Middle frontal gyrus (tissue), 1 donor: ENCODE data around the gene FBXO10.

ENCODE experiments used
- DNase-seq: peaks from one replicate; pipeline ENCODE4 v3.0.0-alpha.2; 2015; ENCODE audit warnings: low spot score; ENCODE audit errors: extremely low spot score

Gene FBXO10

DNA sequence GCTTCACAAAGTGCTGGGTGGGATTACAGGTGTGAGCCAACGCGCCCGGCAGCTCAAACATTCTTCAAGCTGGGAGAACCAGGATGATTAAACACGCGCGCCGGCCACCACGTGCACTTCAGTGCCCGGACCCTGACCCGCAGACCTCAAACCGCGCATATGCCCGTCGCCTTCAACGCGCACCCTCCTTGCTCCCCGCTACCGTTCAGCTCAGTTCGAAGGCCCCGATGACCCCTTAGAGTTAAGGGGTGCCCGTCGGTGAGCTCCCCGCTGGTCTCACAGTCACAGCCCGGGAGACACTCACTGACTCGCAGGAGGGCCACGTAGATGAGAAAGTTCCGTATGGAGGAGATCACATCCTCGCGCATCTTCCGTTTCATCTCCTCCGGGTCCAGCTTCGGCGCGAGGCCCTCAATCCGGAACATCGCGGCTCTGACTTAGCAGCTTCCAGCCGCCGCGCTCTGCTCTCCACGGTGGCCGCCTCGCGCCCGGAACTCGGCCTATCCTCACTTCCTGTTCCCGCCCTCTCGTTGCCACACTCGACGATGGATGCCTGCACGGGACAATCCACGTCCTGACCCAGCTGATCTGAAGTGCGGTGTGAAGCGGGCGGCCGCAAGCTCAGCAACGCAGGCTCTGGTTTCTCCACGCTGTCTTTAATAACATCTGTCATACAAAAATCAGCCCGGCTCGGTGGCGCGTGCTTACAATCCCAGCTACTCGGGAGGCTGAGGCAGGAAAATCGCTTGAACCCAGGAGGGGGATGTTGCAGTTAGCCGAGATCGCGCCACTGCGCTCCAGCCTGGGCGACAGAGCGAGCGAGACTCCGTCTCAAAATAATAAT lies 16.1 kb upstream of the FBXO10 start, which contains the start of gene TOMM5:
Gene TOMM5 (minus strand): TSS at position 490 of the 844 bp plus-strand sequence. CDS start 65 bp downstream, at position 425.
- DNase-seq, result peak; percentile 87

DNA sequence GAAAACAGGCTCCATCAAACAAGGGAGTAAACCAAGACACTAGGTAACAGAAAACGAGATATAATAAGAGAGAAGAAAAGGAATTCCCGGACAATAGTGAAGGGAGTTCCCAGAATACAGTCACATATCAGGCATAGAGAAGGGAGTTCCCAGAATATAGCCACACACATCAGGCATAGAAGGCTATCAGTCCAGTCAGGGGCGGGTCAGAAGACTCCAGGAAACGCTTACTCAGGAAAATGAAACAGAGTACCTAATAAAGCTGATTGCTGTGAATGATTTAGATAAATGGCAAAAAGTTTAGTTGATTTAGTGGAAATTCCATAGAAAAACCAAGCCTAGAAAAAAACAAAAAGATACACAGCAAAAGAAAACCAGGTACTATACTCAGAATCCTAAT lies 11.3 kb upstream of the FBXO10 start:
- DNase-seq, result no peak

DNA sequence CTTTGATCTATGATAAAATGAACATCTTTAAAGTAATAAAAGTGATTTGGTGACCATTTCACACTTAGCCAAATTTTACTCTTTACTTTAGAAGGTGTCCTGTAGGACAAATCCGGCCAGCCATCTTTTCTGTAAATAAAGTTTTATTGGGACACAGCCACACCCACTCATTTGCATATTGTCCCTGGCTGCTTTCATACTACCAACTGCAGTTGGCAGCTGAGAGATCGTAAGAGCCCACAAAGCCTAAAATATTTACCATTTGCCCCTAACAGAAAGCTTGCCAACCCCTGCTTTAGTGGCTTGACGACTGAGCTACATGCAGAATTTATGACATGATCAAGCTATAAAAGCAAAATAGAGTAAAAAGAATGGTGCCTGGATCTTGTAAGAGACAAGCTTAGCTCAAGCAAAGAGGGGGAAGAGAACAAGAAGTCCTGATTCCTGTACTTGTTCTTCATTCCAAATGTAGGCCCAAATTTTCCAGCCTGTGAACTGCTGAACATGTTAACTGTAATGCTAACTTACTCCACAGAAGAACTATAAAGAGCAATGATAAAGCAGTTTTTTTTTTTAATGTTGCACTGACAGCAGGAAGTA lies 7.4 kb upstream of the FBXO10 start:
- no peak for DNase-seq

DNA sequence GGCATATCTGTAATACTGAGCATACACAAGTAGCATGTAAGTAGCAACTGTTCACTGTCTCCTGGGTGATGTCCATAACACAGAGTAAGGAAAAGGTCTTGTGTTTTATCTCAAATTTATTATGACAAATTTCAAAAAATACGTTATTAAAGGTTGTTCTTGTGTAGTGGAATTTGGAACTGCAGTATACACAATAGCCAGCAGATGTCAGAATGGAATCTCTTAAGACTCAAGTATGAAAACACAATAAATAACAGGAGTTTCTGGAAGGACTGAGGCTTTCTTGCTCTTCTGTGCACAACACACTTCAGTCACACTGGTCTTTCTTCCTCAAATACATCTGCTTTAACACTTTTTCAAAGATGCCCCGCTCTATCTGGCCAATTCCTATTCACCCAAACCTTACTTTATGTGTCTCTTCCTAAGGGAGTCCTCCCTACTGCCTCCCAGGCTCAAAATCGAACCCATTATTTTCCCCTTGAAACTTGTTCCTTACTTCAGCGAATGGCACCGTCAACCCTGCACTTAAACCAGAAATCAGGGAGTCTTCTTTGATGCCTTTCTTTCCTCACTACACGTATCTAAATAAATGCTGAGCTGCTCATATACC lies 6.5 kb upstream of the FBXO10 start:
- DNase-seq, result peak; percentile 62

DNA sequence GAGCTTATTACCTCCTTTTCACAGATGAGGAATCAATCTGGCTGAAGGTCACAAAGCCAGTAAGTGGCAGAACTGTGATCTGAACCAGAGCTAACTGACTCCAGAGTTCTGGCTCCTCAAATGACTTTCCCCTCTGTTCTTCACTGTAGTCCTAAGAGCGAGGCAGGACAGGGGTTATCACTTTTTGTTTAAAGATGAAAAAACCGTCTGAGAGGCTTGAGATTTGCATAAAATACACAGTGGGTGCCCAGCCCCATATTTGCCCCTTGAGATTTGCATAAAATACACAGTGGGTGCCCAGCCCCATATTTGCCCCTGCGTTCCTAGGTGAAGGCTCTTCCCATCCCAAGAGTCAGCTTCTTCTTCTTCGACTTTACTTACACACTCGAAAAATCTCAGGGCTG lies 667 bp downstream of the FBXO10 start:
- no peak for DNase-seq

DNA sequence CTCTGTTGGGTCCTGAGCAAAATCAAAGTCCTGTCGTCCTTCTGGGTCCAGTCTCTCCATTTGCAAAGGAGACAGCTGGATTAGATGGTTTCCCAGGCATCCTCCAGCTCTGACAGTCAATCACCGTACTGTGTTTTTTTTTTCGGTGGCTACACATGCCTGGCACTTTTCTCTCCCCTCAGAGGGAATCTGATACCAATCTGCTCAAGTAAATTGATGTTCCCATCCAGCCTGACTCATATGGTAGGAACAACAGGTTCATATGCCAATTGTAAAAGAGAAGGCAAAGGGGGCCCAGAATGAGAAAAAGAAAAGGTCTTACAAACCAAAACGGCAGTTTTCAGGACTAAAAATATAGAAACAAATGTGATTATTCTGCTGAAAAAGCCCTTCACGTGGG lies 1.2 kb downstream of the FBXO10 start:
- no peak for DNase-seq

DNA sequence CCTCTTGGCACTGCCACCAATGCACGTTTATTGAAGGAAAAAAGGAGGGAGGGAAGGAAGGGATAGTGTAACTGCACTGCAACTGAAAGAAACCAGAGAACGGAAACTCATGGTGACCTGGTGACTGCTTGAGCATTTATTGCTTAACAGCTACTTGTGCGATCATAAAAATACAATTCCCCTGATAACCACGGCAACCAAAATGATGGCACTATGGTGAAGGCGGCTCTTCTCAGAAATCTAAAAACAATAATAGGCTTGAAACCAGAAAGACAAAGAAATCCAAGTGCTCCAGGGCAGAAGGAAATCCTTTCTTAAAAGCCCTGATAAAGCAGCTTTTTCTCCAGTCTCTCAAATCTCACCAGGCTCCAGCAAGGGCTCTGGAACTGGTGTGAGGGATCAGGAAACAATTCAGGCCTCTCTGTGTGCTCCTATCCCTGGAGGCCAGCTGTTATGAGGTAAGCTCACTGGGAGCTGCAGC lies 1.9 kb downstream of the FBXO10 start:
- DNase-seq, result no peak

DNA sequence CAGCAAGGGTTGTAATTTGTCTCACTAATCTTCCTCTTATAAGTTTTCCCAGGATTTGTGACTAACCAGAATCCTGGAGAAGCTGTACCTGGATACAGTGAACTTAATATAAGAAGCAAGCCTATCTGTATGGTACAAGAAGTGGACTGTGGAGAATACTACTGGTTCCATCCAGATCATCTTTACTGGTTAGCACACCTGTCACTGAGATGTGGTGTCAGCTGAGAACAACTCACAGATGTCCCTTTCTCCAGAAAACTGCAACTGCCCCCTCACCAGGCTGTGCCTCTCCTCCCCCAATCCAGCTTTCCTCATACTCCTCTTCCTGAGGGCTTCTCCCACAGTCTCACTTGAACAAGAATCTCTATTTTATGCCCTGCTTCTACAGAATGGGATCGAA lies 4.9 kb downstream of the FBXO10 start:
- no peak for DNase-seq

DNA sequence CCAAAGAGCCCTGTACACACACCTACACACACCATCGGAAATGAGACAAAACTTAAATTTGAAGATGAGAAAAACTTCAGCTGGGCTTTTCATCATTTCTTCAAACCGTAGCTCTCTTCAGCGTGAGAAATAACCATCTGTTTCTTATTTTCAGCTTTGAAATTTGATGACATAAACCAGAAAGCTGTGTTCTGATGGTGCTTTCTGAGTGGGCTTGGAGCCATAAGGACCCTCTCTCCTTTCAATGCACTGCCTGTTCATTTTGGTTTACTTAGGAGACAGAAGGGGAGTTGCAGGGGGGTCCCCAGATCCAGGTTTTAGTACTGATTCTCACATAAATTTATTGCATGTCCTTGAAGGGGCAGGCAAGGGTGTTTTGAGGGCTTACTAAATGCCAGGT lies 9.5 kb downstream of the FBXO10 start:
- DNase-seq, result no peak

DNA sequence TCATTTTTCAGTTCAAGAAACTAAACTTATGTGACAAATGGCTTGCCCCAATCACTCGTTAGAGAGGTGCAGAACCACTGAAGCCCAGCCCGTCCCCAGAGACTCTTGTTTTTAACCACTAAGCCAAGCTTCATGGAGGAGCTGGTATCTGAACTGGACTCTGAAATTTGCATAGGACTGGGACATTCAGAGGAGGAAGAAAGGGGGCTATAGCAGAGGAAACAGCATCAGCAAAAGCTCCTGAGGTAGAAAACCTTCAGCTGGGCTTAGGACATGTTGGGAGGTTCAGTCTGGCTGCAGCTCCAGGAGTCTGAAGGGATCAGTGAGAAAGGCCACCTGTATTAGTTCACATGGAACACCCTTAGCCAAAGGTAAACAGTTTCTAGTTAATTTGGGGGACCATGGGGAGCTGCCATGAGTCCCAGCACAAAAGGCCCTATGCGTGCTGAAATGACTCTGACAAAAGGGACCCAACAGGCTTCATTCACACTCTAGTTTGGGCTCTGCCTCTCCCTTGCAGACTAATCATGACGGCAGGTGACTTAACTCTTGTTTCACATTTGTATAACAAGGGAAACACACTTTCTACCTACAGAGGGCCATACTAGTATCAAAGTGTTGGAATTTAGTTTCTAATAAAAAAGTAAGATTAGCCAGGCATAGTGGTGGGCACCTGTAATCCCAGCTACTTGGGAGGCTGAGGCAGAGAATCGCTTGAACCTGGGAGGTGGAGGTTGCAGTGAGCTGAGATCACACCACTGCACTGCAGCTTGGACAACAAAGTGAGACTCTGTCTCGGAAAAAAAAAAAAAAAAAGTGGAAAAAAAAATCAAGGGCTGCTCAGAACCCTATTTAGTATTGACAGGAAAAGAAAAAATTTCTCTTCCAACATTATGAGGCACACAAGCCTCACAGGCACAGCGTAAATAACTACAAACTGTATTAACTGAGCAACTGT lies 10.2 kb downstream of the FBXO10 start:
- no peak for DNase-seq

DNA sequence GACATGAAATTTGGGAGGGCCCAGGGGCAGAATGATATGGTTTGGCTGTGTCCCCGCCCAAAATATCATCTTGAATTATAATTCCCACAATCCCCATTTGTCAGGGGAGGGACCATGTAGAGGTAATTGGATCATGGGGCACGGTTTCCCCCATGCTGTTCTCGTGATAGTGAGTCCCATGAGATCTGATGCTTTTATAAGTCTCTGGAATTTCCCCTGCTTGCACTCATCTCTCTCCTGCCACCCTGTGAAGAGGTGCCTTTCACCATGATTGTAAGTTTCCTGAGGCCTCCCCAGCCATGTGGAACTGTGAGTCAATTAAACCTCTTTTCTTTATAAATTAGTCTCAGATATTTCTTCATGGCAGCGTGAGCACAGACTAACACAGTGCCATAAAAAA lies 11.3 kb downstream of the FBXO10 start:
- no peak for DNase-seq

DNA sequence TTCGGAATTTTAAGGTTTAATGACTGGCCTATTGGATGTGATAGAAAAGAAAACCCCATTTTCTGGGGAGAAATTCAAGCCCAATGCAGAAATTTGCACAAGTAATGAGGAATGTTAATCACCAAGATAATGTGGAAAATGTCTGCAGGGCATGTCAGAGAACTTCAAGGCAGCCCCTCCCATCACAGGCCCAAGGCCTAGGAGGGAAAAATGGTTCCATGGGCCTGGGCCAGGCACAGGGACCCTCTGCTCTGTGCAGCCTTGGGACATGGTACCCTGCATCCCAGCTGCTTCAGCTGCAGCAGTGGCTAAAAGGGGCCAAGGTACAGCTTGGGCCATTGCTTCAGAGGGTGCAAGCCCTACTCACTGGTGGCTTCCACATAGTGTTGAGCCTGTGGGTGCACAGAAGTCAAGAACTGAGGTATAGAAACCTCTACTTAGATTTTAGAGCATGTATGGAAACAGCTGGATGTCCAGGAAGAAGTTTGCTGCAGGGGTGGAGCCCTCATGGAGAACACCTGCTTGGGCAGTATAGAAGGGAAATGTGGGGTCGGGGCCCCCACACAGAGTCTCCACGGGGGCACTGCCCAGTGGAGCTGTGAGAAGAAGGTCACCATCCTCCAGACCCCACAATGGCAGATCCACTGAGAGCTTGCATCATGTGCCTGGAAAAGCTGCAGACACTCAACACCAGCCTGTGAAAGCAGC lies 12.2 kb downstream of the FBXO10 start:
- no peak for DNase-seq

DNA sequence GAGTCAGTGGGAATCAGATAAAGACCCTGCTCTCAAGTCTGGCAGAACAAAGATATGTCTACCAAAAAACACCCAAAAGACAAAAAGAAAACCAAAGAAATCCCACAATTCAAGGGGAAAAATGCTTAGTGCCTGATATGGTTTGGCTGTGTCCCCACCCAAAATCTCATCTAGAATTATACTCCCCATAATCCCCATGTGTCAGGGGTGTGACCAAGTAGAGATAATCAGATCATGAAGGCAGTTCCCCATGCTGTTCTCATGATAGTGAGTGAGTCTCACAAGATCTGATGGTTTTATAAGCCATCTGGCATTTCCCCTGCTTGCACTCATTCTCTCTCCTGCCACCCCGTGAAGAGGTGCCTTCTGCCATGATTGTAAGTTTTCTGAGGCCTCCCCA lies 13.4 kb downstream of the FBXO10 start:
- DNase-seq, result no peak

DNA sequence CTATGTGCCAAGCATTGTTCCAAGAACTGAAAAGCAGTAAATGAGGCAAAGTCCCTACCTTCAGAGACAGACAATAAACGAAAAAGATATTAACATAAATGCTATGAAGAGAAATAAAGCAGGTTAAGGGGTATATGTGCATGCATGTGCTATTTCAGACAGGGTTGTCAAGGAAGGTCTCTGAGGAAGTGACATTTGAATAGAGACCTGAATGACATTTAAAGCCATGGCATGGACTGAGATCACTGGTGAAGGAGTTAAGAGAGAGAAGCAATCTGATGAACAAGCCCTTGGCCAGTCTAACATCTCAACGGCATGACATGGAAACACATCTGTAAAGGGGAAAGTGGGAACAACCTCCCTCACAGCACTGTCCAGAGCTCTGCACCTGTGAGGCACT lies 14.5 kb downstream of the FBXO10 start:
- no peak for DNase-seq

DNA sequence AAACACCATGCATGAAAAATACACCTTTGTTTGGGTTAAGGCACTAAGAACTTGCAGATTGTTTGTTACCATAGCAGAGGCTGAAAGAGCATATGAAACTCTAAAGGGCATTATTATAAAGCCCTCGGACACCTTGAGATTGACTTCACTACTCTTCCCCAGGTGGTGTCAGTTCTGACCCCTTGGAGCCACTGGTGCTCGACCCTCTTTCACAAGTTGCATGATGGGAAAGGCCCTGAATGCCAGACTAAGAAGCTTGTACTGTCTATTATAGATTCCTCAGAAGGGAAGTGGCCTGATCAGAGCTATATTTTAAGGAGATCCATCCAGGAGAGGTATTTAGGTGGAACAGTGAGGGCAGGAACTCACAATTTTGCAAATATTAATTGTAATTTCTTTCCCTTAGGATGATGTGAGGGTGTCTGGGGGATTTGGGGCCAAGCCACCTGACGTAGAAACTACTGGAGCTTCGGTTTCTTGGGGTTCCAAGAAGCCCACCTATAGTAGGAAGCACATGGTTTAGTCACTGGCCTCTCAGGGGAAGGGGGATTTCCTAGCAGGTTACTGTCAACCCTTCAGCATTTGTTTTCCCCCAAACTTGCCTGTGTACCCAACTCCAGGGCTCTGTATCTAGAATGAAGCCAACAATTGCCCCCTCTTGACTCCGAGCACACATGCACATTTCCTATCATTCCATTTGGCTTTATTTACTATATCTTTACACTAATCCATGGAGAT lies 16.2 kb downstream of the FBXO10 start:
- no peak for DNase-seq

DNA sequence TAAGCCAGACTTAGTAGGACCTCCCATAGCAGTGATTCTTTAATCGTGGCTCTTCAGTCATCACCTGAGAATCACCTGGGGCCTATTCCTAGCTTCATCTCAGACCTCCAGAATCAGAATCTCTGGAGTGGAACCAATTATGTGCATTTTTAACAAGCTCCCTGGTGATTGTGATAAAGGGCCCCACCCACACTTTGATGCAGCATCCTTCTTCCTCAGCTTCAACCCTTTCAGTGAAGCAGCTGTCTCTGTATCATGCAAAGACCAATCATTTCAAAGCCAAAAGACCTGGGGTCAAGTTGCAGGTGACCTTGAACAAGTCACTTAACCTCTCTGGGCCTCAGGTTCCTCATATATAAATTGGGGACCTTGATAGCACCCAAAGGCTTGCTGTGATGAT lies 17.1 kb downstream of the FBXO10 start:
- no peak for DNase-seq

DNA sequence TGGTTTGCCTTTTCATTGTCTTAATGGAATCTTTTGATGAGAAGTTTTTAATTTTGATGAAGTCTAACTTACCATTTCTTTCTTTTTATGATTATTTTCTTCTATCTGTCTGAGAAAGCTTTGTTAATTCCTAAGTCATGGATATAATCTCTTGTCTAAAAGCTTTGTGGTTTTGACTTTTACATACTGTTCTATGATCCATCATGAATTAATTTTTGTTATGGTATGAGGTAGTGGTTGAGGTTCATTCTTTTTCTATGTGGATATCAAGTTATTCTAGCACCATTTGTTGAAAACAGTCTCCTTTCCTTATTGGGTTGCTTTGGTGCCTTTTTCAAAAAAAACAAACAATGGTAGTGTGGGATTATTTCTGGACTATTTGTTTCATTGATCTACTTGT lies 20.4 kb downstream of the FBXO10 start:
- DNase-seq, result no peak

DNA sequence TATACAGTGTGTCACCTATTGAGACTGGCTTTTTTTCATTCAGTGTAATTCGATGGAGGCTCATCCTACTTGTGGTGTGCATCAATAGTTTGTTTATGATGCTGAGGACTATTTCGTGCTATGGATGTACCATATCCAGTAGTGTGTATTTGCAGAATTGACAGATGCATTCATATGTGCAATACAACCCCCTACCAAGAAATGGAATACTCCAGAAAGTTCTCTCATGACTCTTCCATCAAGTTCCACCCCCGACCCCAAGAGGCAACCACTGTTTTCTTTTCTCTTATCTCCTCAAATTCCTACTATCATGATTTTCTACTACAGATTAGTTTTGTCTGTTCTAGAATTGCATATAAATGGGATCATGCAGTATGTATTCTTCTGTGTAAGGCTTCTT lies 21.9 kb downstream of the FBXO10 start:
- DNase-seq, result no peak

DNA sequence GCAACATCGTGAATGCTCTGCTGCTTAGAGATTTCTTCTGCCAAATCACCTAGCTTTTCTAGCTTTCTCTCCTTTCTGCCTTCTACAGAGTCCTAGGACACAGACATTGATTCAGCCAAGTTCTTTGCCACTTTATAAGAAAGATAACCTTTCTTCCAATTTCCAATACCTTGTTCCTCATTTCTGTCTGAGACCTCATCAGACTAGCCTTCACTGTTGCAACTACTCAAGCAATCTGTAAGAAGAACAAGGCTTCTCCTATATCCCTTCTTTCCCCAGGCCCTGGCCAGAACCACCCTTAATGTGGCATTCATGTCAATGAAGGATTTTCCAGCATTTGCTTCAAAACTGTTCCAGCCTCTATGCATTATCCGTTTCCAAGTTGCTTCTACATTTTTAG lies 24.3 kb downstream of the FBXO10 start:
- no peak for DNase-seq

DNA sequence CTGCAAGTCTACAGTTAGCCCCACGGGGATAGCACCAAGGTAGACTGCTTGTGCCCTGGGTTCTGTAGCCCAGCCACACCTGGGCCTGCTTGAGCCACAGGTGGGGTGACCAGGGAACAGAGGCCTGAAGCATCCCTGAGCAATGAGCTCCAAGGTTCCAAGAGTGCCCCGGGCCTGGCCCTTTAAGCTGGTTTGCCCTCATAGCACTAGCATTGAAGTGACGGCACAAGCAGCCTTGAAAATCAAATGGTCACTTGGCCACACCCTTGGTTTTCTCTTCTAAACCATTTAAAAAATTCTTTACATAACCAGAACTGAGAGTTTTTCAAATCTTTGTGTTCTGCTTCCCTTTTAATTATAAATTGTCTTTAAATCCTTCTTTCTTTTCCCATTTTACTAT lies 24.7 kb downstream of the FBXO10 start:
- DNase-seq, result no peak
